GM12875 (cell line): ENCODE measurements around the gene TAF4B.

ENCODE experiments used
- H3K4me3 ChIP-seq: one replicate; pipeline ENCODE4 v1.5.1; 2011; ENCODE audit warnings: low read depth, low read length, control low read depth
- CTCF ChIP-seq: IDR thresholded peaks from 2 replicates; pipeline ENCODE4 v1.5.1; 2011; ENCODE audit warnings: low read depth, mild to moderate bottlenecking, control low read depth, inconsistent platforms, low read length, moderate library complexity, borderline replicate concordance; ENCODE audit not compliant: insufficient read depth

Gene TAF4B

GRCh38 chr18:26383454-26384270, 157.4 kb downstream of the TAF4B start:
- peak; percentile 65; the same call in 1 of the 2 replicates for TF ChIP-seq CTCF
- H3K4me3 ChIP-seq = no peak overlapping the region

- TF ChIP-seq CTCF = no peak
- H3K4me3 ChIP-seq = no peak overlapping the region
Observed at GRCh38 chr18:26386002-26386401, 159.8 kb downstream of the TAF4B start.

GRCh38 chr18:26386441-26386840, 160.2 kb downstream of the TAF4B start:
- H3K4me3 ChIP-seq = no peak overlapping the region
- TF ChIP-seq CTCF = no peak

- no peak overlapping the region for H3K4me3 ChIP-seq
- no peak for TF ChIP-seq CTCF
Observed at GRCh38 chr18:26394047-26394654, 167.9 kb downstream of the TAF4B start.

GRCh38 chr18:26397019-26397418, 170.8 kb downstream of the TAF4B start:
- H3K4me3 ChIP-seq = no peak overlapping the region
- TF ChIP-seq CTCF = no peak

- no peak overlapping the region for H3K4me3 ChIP-seq
- no peak for TF ChIP-seq CTCF
Observed at GRCh38 chr18:26403491-26403890, 177.2 kb downstream of the TAF4B start.
